GM18873 (cell line): ENCODE results near the gene GAS2L1.

Source experiments
- ATAC-seq: cut with Tn5 transposase; IDR thresholded peaks from one replicate; pipeline ENCODE4 v1.9.1; 2021; ENCODE audit warnings: mild to moderate bottlenecking, moderate library complexity, moderate number of reproducible peaks; ENCODE audit not compliant: unreplicated experiment, low FRiP score

The GAS2L1 gene

DNA sequence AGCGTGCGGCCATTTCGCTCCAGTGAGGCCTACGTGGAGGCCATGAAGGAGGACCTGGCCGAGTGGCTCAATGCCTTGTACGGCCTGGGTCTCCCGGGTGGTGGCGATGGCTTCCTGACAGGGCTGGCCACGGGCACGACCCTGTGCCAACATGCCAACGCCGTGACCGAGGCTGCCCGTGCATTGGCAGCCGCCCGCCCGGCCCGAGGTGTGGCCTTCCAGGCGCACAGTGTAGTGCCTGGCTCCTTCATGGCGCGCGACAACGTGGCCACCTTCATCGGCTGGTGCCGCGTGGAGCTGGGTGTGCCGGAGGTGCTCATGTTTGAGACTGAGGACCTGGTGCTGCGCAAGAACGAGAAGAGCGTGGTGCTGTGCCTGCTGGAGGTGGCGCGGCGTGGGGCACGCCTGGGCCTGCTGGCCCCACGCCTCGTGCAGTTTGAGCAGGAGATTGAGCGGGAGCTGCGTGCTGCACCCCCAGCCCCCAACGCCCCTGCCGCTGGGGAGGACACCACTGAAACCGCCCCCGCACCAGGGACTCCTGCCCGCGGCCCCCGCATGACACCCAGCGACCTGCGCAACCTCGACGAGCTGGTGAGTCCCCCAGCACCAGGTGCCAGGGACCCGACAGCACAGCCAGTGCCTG, 1.8 kb downstream of the GAS2L1 start:
- no peak for ATAC-seq

DNA sequence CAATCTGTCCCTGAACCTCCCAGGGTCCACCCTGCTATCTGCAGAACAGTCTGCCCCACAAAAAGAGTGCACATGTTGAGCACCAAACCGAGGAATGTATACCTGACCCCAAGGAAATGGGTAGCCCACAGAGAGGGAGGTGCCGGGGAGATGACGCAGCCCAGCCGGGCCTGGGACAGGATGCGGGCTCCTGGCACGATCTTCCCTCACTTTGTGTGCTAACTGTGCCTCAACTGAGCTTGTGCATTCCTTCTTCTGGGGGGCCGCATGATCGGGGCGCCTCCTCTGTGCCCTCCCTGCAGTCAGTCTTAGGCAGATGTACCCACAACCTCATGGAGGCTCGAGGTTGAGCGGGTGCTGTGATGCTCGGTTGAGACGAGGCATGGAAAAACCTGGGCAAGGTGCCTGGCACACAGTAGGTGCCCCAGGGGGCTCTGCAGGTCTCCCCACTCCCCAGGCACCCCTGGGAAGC, 2.4 kb downstream of the GAS2L1 start:
- no peak for ATAC-seq

- no peak for ATAC-seq
Observed at GRCh38 chr22:29309332-29310064, 3.0 kb downstream of the GAS2L1 start.

GRCh38 chr22:29310065-29310862, 3.8 kb downstream of the GAS2L1 start:
- ATAC-seq, result no peak

DNA sequence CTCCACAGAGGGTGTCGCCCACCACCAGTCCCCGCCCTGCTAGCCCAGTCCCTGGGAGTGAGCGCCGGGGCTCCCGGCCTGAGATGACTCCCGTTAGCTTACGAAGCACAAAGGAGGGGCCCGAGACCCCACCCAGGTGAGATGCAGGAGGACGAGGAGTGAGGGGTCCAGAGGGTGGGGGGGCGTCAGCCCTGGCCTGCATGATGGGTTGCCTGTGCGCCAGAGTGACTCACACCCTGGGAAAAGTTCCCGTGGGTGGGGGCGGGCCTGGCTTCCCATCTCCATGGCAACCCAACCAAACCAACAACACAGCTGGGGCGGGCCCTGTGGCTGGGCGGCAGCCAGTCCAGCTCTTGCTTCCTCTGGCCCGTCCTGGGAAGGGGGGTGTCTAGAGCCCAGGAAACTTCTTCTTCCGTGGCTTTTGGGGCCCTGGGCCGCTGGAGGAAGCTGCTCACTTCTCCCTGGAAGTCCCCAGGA, 4.5 kb downstream of the GAS2L1 start:
- ATAC-seq, result no peak

- no peak for ATAC-seq
Observed at GRCh38 chr22:29311464-29312217, 5.2 kb downstream of the GAS2L1 start.

DNA sequence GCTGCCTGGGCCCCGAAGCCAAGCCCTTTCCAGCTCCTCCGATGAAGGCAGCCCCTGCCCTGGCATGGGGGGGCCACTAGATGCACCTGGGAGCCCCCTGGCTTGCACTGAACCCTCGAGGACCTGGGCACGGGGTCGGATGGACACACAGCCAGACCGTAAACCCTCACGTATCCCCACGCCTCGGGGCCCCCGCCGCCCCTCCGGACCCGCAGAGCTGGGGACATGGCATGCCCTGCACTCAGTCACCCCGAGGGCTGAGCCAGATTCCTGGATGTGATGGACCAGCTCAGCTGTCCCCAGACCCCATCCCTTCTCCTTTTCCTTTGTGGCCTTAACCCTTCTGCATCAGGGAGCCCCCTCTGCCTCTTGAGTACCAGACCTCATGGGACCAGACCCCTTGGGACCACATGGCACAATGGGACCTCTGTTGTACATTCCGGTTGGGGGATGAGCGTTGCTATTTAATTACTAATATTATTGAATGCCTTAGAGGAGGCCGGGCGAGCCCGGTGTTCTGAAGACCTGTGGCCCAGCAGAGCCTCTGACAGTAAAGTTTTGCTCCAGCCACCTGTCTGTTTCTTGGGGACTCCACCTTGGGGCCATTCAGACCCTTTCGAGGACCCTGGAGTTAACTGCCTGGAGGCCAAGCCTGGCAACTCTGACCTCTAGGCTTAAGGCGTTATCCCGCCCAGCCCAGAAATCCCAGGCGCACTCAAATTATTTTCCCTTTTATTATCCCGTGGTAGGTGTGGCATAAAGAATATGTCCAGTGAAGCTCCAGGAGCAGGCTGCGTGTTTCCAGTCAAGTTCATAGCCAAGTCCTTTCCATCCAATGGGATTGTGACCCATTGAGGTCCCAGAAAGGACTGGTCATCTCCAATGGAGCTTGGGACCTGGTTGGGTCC, 6.0 kb downstream of the GAS2L1 start:
- ATAC-seq, result no peak

- no peak for ATAC-seq
Observed at GRCh38 chr22:29313126-29313575, 6.7 kb downstream of the GAS2L1 start.

DNA sequence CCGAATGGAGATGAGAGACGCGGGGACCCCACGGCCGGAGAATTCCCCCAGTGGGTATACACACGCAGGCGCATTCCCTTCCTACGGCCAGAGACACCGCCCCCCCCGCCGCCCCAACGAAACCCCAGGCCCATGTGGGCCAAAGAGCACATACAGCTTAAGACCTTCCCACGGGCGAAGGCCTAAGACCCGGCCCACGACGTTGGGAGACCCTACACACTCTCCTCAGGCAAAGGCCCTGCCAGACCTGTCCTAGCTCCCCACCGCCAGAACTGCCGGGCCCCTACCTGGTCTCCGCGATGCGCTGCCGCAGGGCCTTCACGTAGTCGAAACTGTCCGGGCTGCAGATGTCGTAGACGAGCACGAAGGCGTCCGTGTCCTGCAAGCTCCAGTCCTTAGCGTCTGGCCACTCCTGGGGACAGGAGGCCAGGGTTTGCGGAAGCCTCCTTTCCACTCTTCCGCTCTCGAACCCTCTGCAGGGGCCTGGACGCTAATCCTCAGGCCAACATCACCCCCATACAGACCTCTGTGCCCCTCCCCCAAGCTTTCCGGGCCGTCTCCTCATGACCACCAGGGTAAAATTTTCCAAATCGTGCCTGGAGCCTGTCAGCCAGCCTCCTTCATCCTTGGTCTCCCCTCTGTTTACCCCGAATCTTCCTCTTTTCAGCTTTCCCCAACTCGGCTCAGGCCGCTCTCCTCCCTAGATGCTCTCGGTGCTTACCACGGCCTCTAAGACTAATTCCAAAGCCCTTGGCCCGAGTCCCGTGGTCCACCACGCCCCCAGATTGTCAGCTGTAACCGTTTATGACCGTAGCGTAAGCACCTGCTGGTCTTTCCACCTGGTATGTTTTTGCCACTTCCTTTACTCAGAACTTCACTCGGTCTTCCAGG, 7.4 kb downstream of the GAS2L1 start:
- ATAC-seq, result no peak

GRCh38 chr22:29314537-29315285, 8.3 kb downstream of the GAS2L1 start:
- no peak for ATAC-seq

DNA sequence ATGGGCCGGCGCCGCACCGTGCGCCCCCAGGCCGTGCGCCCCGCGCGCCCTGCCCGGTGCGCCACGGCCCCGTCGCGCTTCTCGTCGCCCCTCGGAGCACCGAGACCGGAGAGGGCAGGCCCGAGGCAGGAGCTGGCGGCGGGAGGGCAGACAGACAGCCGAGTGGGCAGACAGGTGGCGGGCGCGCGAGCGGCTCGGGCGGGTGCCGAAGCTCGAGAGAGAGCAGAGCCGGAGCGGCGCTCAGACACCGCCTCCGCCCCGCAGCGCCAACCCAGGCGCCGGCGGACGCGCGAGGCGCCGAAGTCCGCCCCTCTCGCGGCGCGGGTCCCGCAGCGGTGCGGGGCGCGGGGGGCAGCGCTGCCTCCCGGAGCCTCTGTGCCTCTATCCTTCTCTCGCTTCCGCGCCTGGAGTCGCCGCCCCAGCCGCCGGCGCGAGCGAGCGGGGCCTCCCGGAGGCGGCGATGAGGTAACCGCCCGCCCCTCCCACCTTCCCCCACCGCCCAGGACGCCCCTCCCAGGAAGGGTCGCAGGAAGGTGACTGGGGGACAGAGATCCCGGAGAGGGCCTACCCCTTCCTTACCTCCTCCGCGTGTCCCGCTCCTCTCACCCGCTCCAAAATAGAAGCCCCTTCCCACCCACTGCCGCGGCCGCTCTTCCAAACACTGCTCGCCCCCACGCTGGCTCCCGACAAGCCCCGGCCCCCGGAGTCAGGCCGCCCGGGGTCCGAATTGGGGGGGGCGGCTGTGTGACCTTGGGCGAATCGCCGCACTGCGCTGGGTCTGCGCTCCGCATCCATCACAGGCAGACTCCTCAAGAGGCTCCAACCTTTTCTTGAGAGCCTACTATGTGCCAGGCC, 9.1 kb downstream of the GAS2L1 start, which contains the start of gene RASL10A:
Gene RASL10A, minus strand, starts transcription at position 412 of the 855 bp plus-strand sequence. CDS start 451 bp downstream, outside the sequence.
- no peak for ATAC-seq

GRCh38 chr22:29316141-29316828, 9.8 kb downstream of the GAS2L1 start:
- ATAC-seq, result no peak

DNA sequence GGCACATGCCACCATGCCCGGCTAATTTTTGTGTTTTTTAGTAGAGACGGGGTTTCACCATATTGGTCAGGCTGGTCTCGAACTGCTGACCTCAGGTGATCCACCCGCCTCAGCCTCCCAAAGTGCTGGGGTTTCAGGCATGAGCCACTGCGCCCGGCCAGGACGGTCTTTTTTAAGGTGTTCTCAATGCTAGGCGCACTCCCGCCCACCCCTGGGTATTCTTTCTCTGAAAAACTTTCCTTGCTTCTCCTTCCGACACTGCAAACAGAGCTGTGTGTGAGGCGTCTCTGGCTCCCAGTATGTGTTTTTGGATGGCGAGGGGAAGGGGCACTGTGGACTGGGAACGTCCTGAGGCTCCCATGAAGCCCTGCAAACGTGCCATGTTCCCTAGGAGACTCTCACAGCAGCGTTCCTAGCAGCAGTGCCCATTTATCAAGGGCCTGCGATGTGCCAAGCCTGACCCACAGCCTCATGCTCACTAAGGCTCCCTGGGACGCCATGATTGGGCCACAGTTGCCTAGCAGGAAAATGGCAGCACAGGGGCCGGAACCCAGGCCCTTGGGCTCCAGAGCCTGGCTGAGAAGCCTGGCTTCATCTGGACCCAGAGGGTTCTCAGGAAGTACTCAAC, 11.5 kb downstream of the GAS2L1 start:
- no peak for ATAC-seq

GRCh38 chr22:29319072-29319471, 12.6 kb downstream of the GAS2L1 start:
- ATAC-seq, result no peak

DNA sequence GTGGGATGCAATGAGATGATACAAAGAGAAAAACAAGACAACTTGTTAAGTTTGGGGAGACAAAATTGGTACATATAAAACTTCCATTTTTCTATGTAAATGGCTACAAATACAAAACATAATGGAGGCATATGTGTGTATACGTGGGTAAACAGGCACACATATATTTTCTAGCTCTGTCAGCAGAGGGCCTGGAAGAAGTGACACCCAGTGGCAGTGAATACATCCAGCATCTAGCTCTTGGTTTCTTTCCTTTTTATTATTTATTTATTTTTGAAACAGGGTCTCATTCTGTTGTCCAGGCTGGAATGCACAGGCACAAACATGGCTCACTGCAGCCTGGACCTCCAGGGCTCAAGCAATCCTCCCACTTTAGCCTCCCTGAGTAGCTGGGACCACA, 14.1 kb downstream of the GAS2L1 start:
- no peak for ATAC-seq

GRCh38 chr22:29323641-29324040, 17.2 kb downstream of the GAS2L1 start:
- ATAC-seq, result no peak
